T-cell (primary cell): ENCODE measurements around the gene TENT5A. TPM values are rescaled to one million over a fixed set of nuclear protein-coding genes. Genes with fewer than 3 reads are reported as not detected.

Source experiments
- ATAC-seq, 4 experiments: fragments of 200-7000 bp in 3 of 4; fragments of 150-1000 bp in 1 of 4; cut with Tn5 transposase; replicated peaks in 1 of 4; 1 replicate in 3 of 4; 2 replicates in 1 of 4; pipeline ENCODE4 v1.10.0; 2021; ENCODE audit warnings: moderate library complexity in 3 of 4, mild to moderate bottlenecking in 2 of 4, moderate number of reproducible peaks in 1 of 4
- CTCF ChIA-PET, 2 donors: fragments of 300-600 bp; sonication (Branson Sonifier 250); formaldehyde crosslinking; loops; one replicate each; lab custom pipeline; 2022; ENCODE audit warnings: antibody characterized with exemption in 2 of 2; lab: Charles Lee
- POLR2A ChIA-PET, 2 donors: fragments of 300-600 bp; sonication (Branson Sonifier 250); formaldehyde crosslinking; loops; one replicate each; lab custom pipeline; 2022; ENCODE audit warnings: antibody characterized with exemption in 2 of 2; lab: Charles Lee
- DNase-seq, 35 experiments: peaks; one replicate each; pipeline versions ENCODE4 v3.0.0 to v3.0.0-alpha.2; 2013 to 2023
- H3K27ac ChIP-seq: one replicate; pipeline ENCODE4 v1.5.1; 2013; ENCODE audit warnings: low read length
- H3K27me3 ChIP-seq, 2 experiments: replicated peaks in 1 of 2; 1 replicate in 1 of 2; 2 replicates in 1 of 2; pipeline versions ENCODE4 v1.6.1 to v1.7.0; 2013; ENCODE audit warnings: low read length in 1 of 2, mixed read lengths in 1 of 2; ENCODE audit not compliant: control insufficient read depth in 2 of 2, insufficient read depth in 2 of 2; ENCODE audit errors: extremely low read depth in 1 of 2
- H3K36me3 ChIP-seq, 2 donors: 1 replicate in 1 of 2; 2 replicates in 1 of 2; pipeline versions ENCODE4 v1.6.1 to v1.7.0; 2013; ENCODE audit warnings: low read length in 1 of 2; ENCODE audit not compliant: control insufficient read depth in 2 of 2, insufficient read depth in 1 of 2; ENCODE audit errors: extremely low read depth in 1 of 2
- H3K4me1 ChIP-seq, 2 experiments: 1 replicate in 1 of 2; 2 replicates in 1 of 2; pipeline versions ENCODE4 v1.6.1 to v1.7.0; 2013; ENCODE audit warnings: low read length in 2 of 2, mixed read lengths in 1 of 2; ENCODE audit not compliant: insufficient read depth in 2 of 2, control insufficient read depth in 1 of 2; ENCODE audit errors: extremely low read depth in 1 of 2
- H3K4me3 ChIP-seq, 2 donors: 1 replicate in 1 of 2; 2 replicates in 1 of 2; pipeline versions ENCODE4 v1.5.1 to v1.7.0; 2013; ENCODE audit warnings: mild to moderate bottlenecking in 2 of 2, low read length in 1 of 2, moderate library complexity in 1 of 2; ENCODE audit not compliant: control insufficient read depth in 1 of 2; ENCODE audit errors: extremely low read depth in 1 of 2
- H3K9me3 ChIP-seq: 2 replicates; pipeline ENCODE4 v1.7.0; 2013
- H3K27ac Mint-ChIP-seq, 2 donors: one replicate each; pipeline ENCODE4 v1.8.0; 2020 to 2021; ENCODE audit warnings: mild to moderate bottlenecking in 2 of 2, mixed read lengths in 2 of 2
- H3K27me3 Mint-ChIP-seq, 2 donors: one replicate each; pipeline ENCODE4 v1.8.0; 2021 to 2022; ENCODE audit warnings: mixed read lengths in 2 of 2
- H3K36me3 Mint-ChIP-seq: one replicate; pipeline ENCODE4 v1.8.0; 2021; ENCODE audit warnings: mixed read lengths
- H3K4me1 Mint-ChIP-seq, 3 donors: one replicate each; pipeline ENCODE4 v1.8.0; 2020 to 2022; ENCODE audit warnings: mixed read lengths in 3 of 3, mild to moderate bottlenecking in 1 of 3
- H3K4me3 Mint-ChIP-seq, 3 donors: one replicate each; pipeline ENCODE4 v1.8.0; 2020 to 2022; ENCODE audit warnings: mild to moderate bottlenecking in 3 of 3, mixed read lengths in 3 of 3, moderate library complexity in 3 of 3
- H3K9me3 Mint-ChIP-seq, 3 donors: one replicate each; pipeline ENCODE4 v1.8.0; 2020 to 2022; ENCODE audit warnings: mixed read lengths in 3 of 3
- WGBS: methylation state at CpG from one replicate; pipeline ENCODE4 v1.1.5; 2013; ENCODE audit warnings: missing lambda C conversion rate; ENCODE audit not compliant: insufficient coverage; 5-methylcytosine and 5-hydroxymethylcytosine counted together
- total RNA-seq, 35 experiments: library from RNA in 6 of 35; stranded (reverse) in 6 of 35; fragments of 120-200 nt in 1 of 35; gene quantifications; one replicate each; pipeline versions ENCODE4 v1.2.1 to v1.2.4 and lab custom pipeline; 2013 to 2026

The TENT5A gene
- total RNA-seq, 5 donors from 2014 or later (not counting 1 experiment from before 2014, with no cell fraction given) = 3.2 to 10.7 (median 4.8) TPM

GRCh38 chr6:81787313-81788068, 35.0 kb upstream of the TENT5A start:
- CTCF ChIA-PET = no interaction called here

GRCh38 chr6:81786150-81786549, 33.7 kb upstream of the TENT5A start:
- Mint-ChIP-seq H3K4me3 (no peak overlapping the region), H3K4me1 (peaks cover 0 to 3% (median 0%) of the 10 kb centered on the region in 3 donors), H3K9me3 (peaks cover 0 to 6% (median 5%) of the 10 kb centered on the region in 3 donors), H3K27me3 (peaks cover 0 to 2% of the 10 kb centered on the region in 2 donors), H3K27ac (no peak overlapping the region), H3K36me3 (no peaks in the 10 kb centered on the region)
- Histone ChIP-seq H3K36me3 (no peaks in the 10 kb centered on the region), H3K9me3 (no peaks in the 10 kb centered on the region), H3K27ac (no peak overlapping the region), H3K4me3 (no peak overlapping the region), H3K4me1 (no peaks in the 10 kb centered on the region), H3K27me3 (no peaks in the 10 kb centered on the region)
- ChIA-PET POLR2A (no interaction called here), CTCF (no interaction called here)
- no peak for DNase-seq
- no peak for ATAC-seq
- no CpG with 5 or more reads among the region's 1 CpG for WGBS

More at GRCh38 chr6:81787313-81788068, 35.0 kb upstream of the TENT5A start:
- Mint-ChIP-seq H3K4me3 (no peak overlapping the region), H3K9me3 (peaks cover 0 to 1% (median under 1%) of the 10 kb centered on the region in 3 donors), H3K27me3 (peaks cover 0 to 2% of the 10 kb centered on the region in 2 donors), H3K36me3 (no peaks in the 10 kb centered on the region), H3K4me1 (peaks cover 0 to 3% (median 0%) of the 10 kb centered on the region in 3 donors), H3K27ac (no peak overlapping the region)
- WGBS = 61% methylated on average over 2 of the region's 3 CpGs
- ATAC-seq (no peak), DNase-seq (no peak)
- H3K27ac ChIP-seq = no peak overlapping the region
- no peaks in the 10 kb centered on the region for H3K36me3 ChIP-seq
- no peak overlapping the region for H3K4me3 ChIP-seq
- no peaks in the 10 kb centered on the region for H3K27me3 ChIP-seq
- H3K9me3 ChIP-seq = no peaks in the 10 kb centered on the region
- H3K4me1 ChIP-seq = no peaks in the 10 kb centered on the region
- POLR2A ChIA-PET = no interaction called here

GRCh38 chr6:81785377-81785776, 32.9 kb upstream of the TENT5A start:
- no peak for DNase-seq
- peaks cover 0 to 3% (median 0%) of the 10 kb centered on the region in 3 donors for H3K4me1 Mint-ChIP-seq
- H3K4me3 Mint-ChIP-seq = no peak overlapping the region
- H3K36me3 ChIP-seq = no peaks in the 10 kb centered on the region
- H3K4me1 ChIP-seq = no peaks in the 10 kb centered on the region
- peaks cover 0 to 6% (median 5%) of the 10 kb centered on the region in 3 donors for H3K9me3 Mint-ChIP-seq
- H3K36me3 Mint-ChIP-seq = no peaks in the 10 kb centered on the region
- ChIA-PET POLR2A (no interaction called here), CTCF (no interaction called here)
- H3K27me3 ChIP-seq = no peaks in the 10 kb centered on the region
- peaks cover 0 to 2% of the 10 kb centered on the region in 2 donors for H3K27me3 Mint-ChIP-seq
- ATAC-seq = no peak
- no CpG with 5 or more reads among the region's 2 CpGs for WGBS
- no peak overlapping the region for H3K27ac Mint-ChIP-seq
- H3K9me3 ChIP-seq = no peaks in the 10 kb centered on the region
- no peak overlapping the region for H3K27ac ChIP-seq
- H3K4me3 ChIP-seq = no peak overlapping the region

GRCh38 chr6:81783893-81784292, 31.4 kb upstream of the TENT5A start:
- DNase-seq (no peak), ATAC-seq (no peak)
- H3K4me3 Mint-ChIP-seq = no peak overlapping the region
- POLR2A ChIA-PET = no interaction called here
- no peaks in the 10 kb centered on the region for H3K36me3 Mint-ChIP-seq
- H3K4me3 ChIP-seq = no peak overlapping the region
- no CpG with 5 or more reads among the region's 2 CpGs for WGBS
- no peaks in the 10 kb centered on the region for H3K27me3 ChIP-seq
- H3K9me3 ChIP-seq = no peaks in the 10 kb centered on the region
- H3K27ac Mint-ChIP-seq = no peak overlapping the region
- no peaks in the 10 kb centered on the region for H3K4me1 ChIP-seq
- peaks cover 0 to 2% of the 10 kb centered on the region in 2 donors for H3K27me3 Mint-ChIP-seq
- H3K36me3 ChIP-seq = no peaks in the 10 kb centered on the region
- CTCF ChIA-PET = interaction anchor here in 1 of 2 donors (0.8 kb wide), 1 partner anchor 132 kb away, joined by 3 read pairs; no protein-coding TSS in a partner anchor
- peaks cover 0 to 3% (median 0%) of the 10 kb centered on the region in 3 donors for H3K4me1 Mint-ChIP-seq
- H3K27ac ChIP-seq = no peak overlapping the region
- peaks cover 0 to 6% (median 5%) of the 10 kb centered on the region in 3 donors for H3K9me3 Mint-ChIP-seq

GRCh38 chr6:81781624-81782023, 29.1 kb upstream of the TENT5A start:
- no peaks in the 10 kb centered on the region for H3K4me1 Mint-ChIP-seq
- peaks cover 0 to 6% (median 5%) of the 10 kb centered on the region in 3 donors for H3K9me3 Mint-ChIP-seq
- H3K27ac Mint-ChIP-seq = no peak overlapping the region
- no peaks in the 10 kb centered on the region for H3K4me1 ChIP-seq
- no peak overlapping the region for H3K4me3 Mint-ChIP-seq
- WGBS = no CpG with 5 or more reads among the region's 2 CpGs
- no peak overlapping the region for H3K4me3 ChIP-seq
- H3K36me3 Mint-ChIP-seq = no peaks in the 10 kb centered on the region
- H3K27ac ChIP-seq = no peak overlapping the region
- no peaks in the 10 kb centered on the region for H3K9me3 ChIP-seq
- no peak for DNase-seq
- no peaks in the 10 kb centered on the region for H3K27me3 ChIP-seq
- H3K36me3 ChIP-seq = no peaks in the 10 kb centered on the region
- CTCF ChIA-PET = interaction anchor here in 1 of 2 donors (0.5 kb wide), 1 partner anchor 44 kb away, joined by 3 read pairs; no protein-coding TSS in a partner anchor
- POLR2A ChIA-PET = no interaction called here
- ATAC-seq = no peak
- H3K27me3 Mint-ChIP-seq = peaks cover 0 to 5% of the 10 kb centered on the region in 2 donors

GRCh38 chr6:81777586-81778268, 25.2 kb upstream of the TENT5A start:
- H3K4me3 Mint-ChIP-seq = no peak overlapping the region

More at GRCh38 chr6:81777586-81778268, 25.2 kb upstream of the TENT5A start:
- no peaks in the 10 kb centered on the region for H3K36me3 ChIP-seq
- DNase-seq = no peak
- peaks cover 0 to 6% (median 5%) of the 10 kb centered on the region in 3 donors for H3K9me3 Mint-ChIP-seq
- no peak overlapping the region for H3K27ac Mint-ChIP-seq
- H3K27ac ChIP-seq = no peak overlapping the region
- WGBS = no CpG with 5 or more reads among the region's 2 CpGs
- no peak overlapping the region for H3K4me3 ChIP-seq
- no peaks in the 10 kb centered on the region for H3K4me1 ChIP-seq
- no peaks in the 10 kb centered on the region for H3K9me3 ChIP-seq
- H3K36me3 Mint-ChIP-seq = no peaks in the 10 kb centered on the region
- ChIA-PET CTCF (no interaction called here), POLR2A (no interaction called here)
- peaks cover 0 to 3% of the 10 kb centered on the region in 2 donors for H3K27me3 Mint-ChIP-seq
- no peaks in the 10 kb centered on the region for H3K4me1 Mint-ChIP-seq
- H3K27me3 ChIP-seq = no peaks in the 10 kb centered on the region
- ATAC-seq = no peak
